Mucosa of rectum (tissue), 2 donors: ENCODE results near the gene KLHL11.

ENCODE experiments used
- H3K27ac ChIP-seq, 2 donors: one replicate each; pipeline ENCODE4 v1.7.0; 2013; ENCODE audit warnings: inconsistent platforms in 2 of 2, low read depth in 2 of 2, low read length in 2 of 2
- H3K27me3 ChIP-seq, 2 donors: one replicate each; pipeline ENCODE4 v1.7.0; 2013; ENCODE audit warnings: low read length in 2 of 2; ENCODE audit not compliant: control insufficient read depth in 2 of 2, insufficient read depth in 2 of 2
- H3K36me3 ChIP-seq, 2 donors: one replicate each; pipeline ENCODE4 v1.7.0; 2013; ENCODE audit warnings: low read length in 2 of 2; ENCODE audit not compliant: control insufficient read depth in 2 of 2, insufficient read depth in 2 of 2
- H3K4me1 ChIP-seq, 2 donors: one replicate each; pipeline ENCODE4 v1.7.0; 2013; ENCODE audit warnings: low read length in 2 of 2, mild to moderate bottlenecking in 1 of 2; ENCODE audit not compliant: control insufficient read depth in 2 of 2, insufficient read depth in 2 of 2
- H3K4me3 ChIP-seq, 2 donors: one replicate each; pipeline ENCODE4 v1.7.0; 2013; ENCODE audit warnings: low read length in 2 of 2
- H3K9ac ChIP-seq, 2 donors: one replicate each; pipeline ENCODE4 v1.7.0; 2013; ENCODE audit warnings: low read length in 2 of 2, low read depth in 1 of 2, mild to moderate bottlenecking in 1 of 2
- H3K9me3 ChIP-seq, 2 donors: one replicate each; pipeline ENCODE4 v1.7.0; 2013; ENCODE audit warnings: low read length in 2 of 2; ENCODE audit not compliant: control insufficient read depth in 2 of 2
- donor health status: healthy.
- donor health status: Normal muscosa, but diverticular disease.

KLHL11 gene

GRCh38 chr17:41906465-41907184 lies 41.4 kb upstream of the KLHL11 start:
- H3K36me3 ChIP-seq = peaks cover 60 to 67% of the 10 kb centered on the region in 2 donors
- H3K4me1 ChIP-seq = peaks cover 0 to 3% of the 10 kb centered on the region in 2 donors
- no peak overlapping the region for H3K4me3 ChIP-seq
- H3K27me3 ChIP-seq = no peaks in the 10 kb centered on the region
- no peak overlapping the region for H3K9ac ChIP-seq
- no peak overlapping the region for H3K27ac ChIP-seq
- no peaks in the 10 kb centered on the region for H3K9me3 ChIP-seq

DNA sequence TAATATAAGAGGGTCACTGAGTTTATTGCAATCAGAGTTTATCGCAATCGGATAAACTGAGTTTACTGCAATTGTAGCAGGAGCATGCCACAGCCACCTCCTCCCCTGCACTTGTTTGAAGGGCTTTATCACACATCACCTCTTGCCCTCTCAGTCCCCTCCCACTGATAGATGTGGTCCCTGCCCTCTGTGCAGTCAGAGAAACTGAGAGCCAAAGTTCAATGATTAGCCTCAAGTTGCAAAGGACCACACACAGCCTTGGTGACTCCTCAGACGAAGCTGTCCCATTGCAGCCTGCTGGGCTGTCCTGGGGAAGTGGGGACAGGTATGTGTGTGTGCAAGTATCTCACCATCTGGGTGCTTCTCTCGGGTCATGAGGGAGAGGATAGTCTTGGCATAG lies 39.9 kb upstream of the KLHL11 start:
- no peak overlapping the region for H3K27ac ChIP-seq
- peaks cover 56 to 64% of the 10 kb centered on the region in 2 donors for H3K36me3 ChIP-seq
- H3K27me3 ChIP-seq = no peaks in the 10 kb centered on the region
- no peak overlapping the region for H3K9ac ChIP-seq
- no peak overlapping the region for H3K4me3 ChIP-seq
- peaks cover 0 to 3% of the 10 kb centered on the region in 2 donors for H3K4me1 ChIP-seq
- H3K9me3 ChIP-seq = no peaks in the 10 kb centered on the region

- Histone ChIP-seq H3K9ac (no peak overlapping the region), H3K4me1 (peaks cover 0 to 3% of the 10 kb centered on the region in 2 donors), H3K9me3 (no peaks in the 10 kb centered on the region)
Measured at GRCh38 chr17:41904242-41904841, 39.1 kb upstream of the KLHL11 start.

DNA sequence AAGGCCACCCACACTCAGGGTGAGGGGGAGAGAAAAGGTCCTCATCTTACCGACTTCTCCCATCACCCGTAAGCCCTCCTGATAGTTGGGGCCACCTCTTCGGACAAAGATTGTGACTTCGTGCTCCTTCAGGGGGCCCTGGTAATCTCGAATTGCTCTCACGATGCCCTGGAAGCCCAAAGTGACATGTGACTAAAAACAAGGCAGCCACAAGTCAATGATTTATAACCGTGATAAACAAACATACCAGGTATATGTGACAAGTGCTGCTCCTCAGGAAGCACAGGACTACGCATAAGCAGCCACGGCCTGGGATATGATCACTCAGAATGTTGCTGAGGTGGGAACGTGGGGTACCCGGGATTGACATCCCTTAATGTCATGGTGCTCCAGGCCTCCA lies 36.4 kb upstream of the KLHL11 start:
- no peak overlapping the region for H3K4me3 ChIP-seq
- H3K27ac ChIP-seq = no peak overlapping the region
- H3K4me1 ChIP-seq = no peaks in the 10 kb centered on the region
- peaks cover 59 to 64% of the 10 kb centered on the region in 2 donors for H3K36me3 ChIP-seq
- no peaks in the 10 kb centered on the region for H3K9me3 ChIP-seq
- H3K9ac ChIP-seq = no peak overlapping the region
- H3K27me3 ChIP-seq = no peaks in the 10 kb centered on the region

More at GRCh38 chr17:41904242-41904841, 39.1 kb upstream of the KLHL11 start:
- H3K27ac ChIP-seq = no peak overlapping the region
- no peak overlapping the region for H3K4me3 ChIP-seq
- no peaks in the 10 kb centered on the region for H3K27me3 ChIP-seq
- peaks cover 48 to 59% of the 10 kb centered on the region in 2 donors for H3K36me3 ChIP-seq

DNA sequence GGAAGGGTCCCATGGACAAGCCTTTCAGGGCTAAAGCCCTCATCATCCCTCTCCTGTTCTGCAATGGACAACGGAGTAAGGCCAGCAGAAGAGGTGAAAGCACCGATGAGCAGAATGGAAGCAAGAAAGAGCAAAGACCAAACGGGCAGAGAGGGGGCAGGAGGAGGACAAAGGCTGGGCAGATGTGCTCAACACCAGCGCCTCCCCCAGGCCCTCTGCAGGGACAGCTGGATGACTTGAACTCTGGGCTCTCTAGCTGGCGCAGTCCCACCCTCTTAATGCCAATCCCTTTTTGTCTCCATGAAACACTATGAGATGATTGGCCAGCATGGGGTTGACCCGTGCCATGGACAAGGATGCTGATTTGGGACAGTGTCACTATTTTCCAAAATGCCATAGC lies 31.5 kb upstream of the KLHL11 start:
- H3K4me1 ChIP-seq = no peaks in the 10 kb centered on the region
- no peak overlapping the region for H3K27ac ChIP-seq
- no peak overlapping the region for H3K4me3 ChIP-seq
- no peaks in the 10 kb centered on the region for H3K27me3 ChIP-seq
- peaks cover 69 to 74% of the 10 kb centered on the region in 2 donors for H3K36me3 ChIP-seq
- H3K9me3 ChIP-seq = no peaks in the 10 kb centered on the region
- H3K9ac ChIP-seq = no peak overlapping the region

- H3K27ac ChIP-seq = no peak overlapping the region
- H3K4me3 ChIP-seq = no peak overlapping the region
- H3K27me3 ChIP-seq = no peaks in the 10 kb centered on the region
- H3K4me1 ChIP-seq = no peaks in the 10 kb centered on the region
- no peak overlapping the region for H3K9ac ChIP-seq
- H3K9me3 ChIP-seq = no peaks in the 10 kb centered on the region
- H3K36me3 ChIP-seq = peaks cover 66 to 71% of the 10 kb centered on the region in 2 donors
Measured at GRCh38 chr17:41895617-41896016, 30.4 kb upstream of the KLHL11 start.

GRCh38 chr17:41894791-41895331 lies 29.6 kb upstream of the KLHL11 start:
- H3K4me3 ChIP-seq = no peak overlapping the region
- H3K27me3 ChIP-seq = no peaks in the 10 kb centered on the region
- H3K27ac ChIP-seq = no peak overlapping the region
- H3K9me3 ChIP-seq = no peaks in the 10 kb centered on the region
- no peak overlapping the region for H3K9ac ChIP-seq
- H3K36me3 ChIP-seq = peaks cover 66 to 73% of the 10 kb centered on the region in 2 donors
- no peaks in the 10 kb centered on the region for H3K4me1 ChIP-seq

GRCh38 chr17:41893384-41893783 lies 28.2 kb upstream of the KLHL11 start:
- H3K27ac ChIP-seq = no peak overlapping the region

DNA sequence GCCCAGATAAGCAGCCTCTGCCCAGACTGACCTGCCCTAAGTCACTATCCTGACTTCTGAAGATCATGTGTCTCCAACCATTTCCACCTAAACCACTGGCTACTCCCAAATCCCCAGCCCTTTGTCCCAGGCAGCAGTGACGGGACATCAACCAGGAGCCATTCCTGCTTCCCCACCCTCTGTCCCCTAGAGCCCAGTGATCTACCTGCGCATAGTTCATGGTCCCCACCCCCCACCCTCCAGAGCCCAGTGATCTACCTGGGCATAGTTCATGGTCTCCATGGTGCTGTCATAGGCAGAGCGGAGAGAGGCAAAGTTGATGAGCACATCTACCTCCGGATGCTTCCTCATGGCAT lies 26.8 kb upstream of the KLHL11 start:
- no peaks in the 10 kb centered on the region for H3K4me1 ChIP-seq
- H3K27me3 ChIP-seq = no peaks in the 10 kb centered on the region
- H3K4me3 ChIP-seq = no peak overlapping the region
- H3K9ac ChIP-seq = no peak overlapping the region
- no peak overlapping the region for H3K27ac ChIP-seq
- peaks cover 69 to 73% of the 10 kb centered on the region in 2 donors for H3K36me3 ChIP-seq
- H3K9me3 ChIP-seq = no peaks in the 10 kb centered on the region

More at GRCh38 chr17:41893384-41893783, 28.2 kb upstream of the KLHL11 start:
- H3K9me3 ChIP-seq = no peaks in the 10 kb centered on the region
- no peaks in the 10 kb centered on the region for H3K4me1 ChIP-seq
- no peak overlapping the region for H3K9ac ChIP-seq
- H3K4me3 ChIP-seq = no peak overlapping the region
- peaks cover 70 to 73% of the 10 kb centered on the region in 2 donors for H3K36me3 ChIP-seq
- no peaks in the 10 kb centered on the region for H3K27me3 ChIP-seq
